SKM-1 (cell line): ENCODE measurements around the gene EDA.
"Not testable (repeated sequence)": the region's sequence is repeated elsewhere in the genome, so short reads cannot be mapped to it uniquely, and the experiment has no call there.

Experiments used
- DNase-seq: peaks from one replicate; lab custom pipeline; 2025; ENCODE audit not compliant: unreplicated experiment; lab: John Stamatoyannopoulos, UW

EDA gene

DNA sequence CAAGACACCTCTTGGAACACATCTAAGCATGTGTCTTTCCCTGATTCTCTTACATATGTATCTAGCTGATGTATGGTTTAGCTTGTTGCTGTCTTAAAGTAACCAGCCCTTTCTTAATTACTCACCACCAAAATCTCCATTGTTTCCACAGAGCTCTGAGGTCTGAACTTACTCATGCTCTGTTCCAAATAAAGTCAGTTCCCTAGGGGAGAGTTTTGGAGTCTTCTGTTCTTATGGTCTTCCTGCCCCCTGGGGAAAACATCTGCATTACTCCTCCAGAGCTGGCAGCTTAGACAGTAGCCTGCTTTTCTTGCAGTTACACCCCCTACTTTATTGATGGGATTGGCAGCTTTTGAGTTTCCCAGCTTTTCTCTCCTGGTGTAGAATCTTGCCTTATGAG, 125.8 kb downstream of the EDA start:
- DNase-seq: no peak

DNA sequence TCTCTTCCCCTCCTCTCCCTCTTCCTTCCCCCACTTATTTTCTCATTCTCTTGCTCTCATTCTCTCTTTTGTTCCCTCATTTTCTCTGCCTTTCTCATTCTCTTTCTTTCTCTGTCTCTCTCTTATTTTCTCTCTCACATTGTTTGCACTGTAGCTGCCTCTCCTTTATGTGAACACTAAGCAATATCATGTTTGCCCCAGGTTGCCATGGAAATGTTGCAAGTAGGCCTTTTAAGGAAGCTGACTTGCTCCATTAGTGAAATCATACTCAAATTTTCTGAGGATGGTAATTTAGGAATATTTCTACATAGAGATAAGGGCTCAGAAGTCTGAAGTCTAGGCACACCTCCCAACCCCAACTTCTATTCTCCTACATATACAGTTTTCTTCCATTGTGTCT, 130.1 kb downstream of the EDA start:
- no peak for DNase-seq

DNA sequence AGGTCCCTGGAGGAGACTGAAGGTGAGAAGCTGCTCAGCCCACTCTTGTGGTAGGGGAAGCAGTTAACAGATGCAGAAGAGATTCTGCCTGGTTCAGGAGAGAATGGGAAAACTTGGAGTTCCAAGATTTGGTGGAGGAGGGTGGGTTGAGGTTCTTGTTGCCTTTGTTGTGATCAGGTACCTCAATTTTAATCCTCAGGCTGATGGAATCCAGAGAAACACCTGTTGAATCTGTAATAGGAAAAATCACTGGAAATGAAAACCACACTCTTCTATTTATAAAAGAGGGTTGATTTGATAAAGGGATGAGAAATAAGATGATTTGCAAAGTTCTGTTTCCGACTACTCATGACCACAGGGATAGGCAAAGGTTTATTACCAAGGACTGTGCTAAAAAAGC, 132.1 kb downstream of the EDA start:
- DNase-seq: no peak

DNA sequence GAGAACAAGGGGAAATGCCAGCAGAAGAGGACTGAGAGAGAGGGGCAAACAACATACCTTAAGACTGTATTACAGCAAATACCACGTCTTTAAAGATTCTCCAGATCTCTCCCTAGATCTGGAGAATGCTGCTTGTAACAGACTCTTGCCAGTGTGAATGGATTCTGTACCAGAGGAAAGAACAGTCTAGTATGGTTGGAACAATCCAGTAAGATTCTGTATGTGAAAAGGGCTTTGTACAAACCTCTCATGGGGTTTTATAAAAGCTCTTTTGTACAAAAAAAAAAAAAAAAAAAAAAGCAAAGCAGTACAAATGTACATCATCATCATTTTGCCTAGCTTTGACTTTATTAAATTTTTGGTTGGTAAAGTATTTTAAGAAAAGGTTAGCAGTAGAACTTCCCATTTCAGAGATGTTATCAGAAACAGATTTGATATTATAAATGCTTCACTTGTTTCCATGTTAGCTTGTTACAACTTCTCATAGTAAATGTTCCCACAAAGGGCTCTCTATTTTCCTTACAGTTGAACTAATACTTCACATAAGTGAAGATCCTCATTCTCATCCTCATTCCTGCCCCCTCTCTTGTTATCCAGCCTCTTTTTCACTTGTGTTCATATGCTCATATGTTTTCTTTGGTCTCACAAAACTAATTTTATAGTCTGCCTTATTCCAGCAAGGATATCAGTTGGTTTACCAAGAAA, 144.2 kb downstream of the EDA start:
- no peak for DNase-seq

DNA sequence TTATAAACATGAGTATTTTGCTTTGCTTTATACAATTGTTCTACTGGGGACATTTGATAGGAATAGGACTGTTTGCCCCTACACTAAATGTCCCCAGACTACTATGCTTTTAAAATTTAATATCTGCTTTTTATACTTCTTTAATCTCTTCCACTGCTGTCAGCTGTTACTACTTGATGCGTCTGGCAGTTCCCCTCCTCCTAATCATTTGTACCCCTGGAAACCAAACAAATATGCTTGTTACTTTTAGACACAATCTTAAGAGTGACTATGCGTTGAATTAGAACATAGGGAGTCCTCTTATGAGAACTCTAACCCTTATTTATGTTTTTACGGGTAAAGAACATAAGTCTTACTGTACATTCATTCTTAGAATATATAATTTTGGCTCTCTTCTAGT, 145.7 kb downstream of the EDA start:
- DNase-seq: no peak

DNA sequence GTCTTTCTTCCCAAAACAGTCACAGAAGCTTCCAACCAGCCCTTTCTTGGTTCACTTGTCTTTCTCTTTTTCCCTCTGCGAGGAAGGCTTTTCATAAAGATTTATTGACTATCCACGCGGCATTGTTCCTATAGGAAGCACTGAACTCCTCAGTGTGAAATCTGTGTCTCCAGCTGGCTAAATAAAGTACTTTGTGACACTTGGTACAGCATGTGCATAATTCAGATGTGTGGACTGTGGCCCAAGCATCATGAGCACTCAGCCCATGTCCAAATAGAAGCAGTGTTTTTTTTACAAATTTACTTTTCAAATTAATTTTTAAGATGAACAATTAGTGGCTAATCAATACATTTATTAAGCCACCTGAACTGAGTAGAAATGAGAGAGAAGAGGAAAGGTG, 146.4 kb downstream of the EDA start:
- DNase-seq: no peak

DNA sequence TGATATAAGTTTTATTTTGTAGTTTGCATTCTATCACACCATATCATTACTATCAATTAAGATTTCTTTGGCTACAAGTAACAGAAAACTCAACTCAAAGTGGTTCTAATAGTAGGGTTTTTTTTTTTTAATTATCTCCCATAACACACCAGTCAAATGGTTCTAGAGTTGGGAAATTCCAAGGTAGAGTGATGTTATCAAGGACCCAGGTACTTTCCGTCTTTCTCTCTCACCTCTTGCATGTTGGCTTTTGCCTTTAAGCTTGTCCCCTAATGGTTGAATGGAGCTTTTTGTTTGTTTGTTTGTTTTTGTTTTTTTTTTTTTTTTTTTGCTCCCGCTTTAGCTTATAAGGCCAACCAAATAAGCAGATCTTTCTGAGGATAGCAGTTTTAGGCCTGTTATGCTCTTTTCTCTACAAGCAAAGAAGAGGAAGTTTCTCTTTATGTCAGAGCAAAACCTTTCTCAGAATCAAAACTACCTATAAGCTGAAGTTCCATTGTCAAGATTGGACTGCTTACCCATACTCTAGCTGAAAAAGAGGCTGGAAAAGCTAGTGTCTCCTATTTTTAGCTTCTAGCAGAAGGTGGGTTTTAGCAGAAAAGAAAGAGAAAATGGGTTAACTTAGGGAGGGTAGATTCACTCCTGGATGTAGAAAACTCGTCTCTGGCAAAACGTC, 177.5 kb downstream of the EDA start:
- no peak for DNase-seq

DNA sequence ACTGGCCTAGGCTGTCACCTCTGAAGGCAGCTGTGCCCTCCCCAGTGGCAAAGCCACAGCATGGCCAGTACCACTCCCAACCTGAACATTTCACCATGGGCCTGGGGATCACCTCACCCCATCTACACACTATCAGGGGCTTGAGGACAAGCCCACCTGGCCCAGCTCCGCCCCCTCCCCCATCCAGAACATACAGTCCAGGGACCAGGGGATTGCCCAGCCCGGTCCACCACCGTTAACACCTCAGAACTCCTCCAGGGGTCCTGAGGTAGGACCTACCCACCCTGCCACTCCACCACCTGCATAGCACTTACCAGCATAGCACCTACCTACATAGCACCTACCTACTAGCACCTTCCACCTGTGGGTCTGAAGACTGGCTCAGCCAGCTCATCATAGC, 179.8 kb downstream of the EDA start:
- DNase-seq: no peak

DNA sequence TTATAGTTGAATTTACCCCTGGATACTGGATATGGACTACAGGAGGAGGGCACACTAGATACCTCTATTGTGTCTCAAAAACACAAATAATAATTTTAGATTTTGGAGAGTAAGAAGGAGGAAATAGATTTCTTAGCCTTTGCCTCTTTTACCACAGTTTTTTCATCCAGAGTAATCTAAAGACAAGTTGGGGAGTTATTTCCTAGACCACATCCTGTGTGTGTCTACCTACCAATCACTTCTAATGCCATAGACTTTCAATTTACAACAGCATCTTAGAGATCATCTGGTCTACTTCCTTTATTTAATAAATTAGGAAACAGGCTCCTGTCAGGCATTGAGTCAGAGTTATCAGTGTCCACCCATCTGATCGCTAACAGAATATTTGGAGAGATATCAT, 191.5 kb downstream of the EDA start:
- no peak for DNase-seq

DNA sequence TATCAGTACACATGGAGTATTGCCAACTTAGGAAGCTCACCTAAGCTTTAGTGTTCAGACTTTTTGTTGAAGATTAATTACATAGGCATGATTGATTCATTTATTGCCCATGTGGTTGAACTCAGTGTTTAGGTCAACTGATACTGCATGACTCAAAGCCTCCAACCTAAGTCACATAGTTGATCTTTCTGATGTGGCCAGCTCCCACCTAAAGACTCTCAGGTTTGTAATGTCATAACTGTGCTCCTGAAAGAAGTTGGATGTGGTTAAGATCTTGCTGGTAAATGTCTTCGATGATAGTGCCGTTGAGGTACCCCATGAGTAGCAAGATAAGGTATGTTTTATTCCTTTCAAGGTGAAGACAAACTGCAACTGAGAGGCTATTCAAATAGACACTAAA, 192.5 kb downstream of the EDA start:
- no peak for DNase-seq

DNA sequence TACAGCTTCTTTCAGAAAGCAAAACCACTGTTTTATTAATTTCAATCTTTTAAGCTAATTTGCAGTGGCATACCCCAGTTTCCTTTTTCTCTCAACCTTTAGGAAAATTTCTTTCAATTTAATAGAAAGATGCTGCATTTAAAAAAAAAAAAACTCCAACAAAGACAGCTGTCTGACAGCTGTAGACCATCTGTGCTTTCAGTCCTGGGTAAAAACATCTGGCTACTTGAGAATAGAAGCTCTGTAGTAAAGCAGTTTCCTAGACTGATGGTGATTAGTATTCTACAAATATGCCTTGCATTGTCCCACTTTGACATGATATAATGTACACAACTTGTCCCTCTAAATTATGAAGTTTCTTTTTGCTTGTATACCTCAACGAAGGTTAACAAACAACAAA, 197.8 kb downstream of the EDA start:
- no peak for DNase-seq

DNA sequence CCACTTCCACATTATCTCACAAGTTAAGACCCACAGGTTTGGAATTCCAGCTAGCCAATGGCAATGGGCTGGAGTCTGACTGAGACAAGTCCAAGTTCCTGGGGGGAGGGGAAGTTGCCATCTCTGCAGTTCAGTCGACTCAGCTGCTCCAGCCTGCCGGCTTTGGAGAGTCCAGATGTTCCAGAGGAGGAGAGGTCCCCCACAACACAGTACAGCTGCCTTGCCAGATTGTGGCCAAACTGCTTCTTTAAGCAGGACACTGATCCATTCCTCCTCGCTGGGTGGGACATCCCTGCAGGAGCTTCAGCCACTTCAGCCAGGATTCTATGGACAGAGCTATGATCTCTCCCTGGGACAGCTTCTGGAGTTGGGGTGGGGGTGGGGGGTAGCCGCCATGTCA, 199.2 kb downstream of the EDA start:
- no peak for DNase-seq

DNA sequence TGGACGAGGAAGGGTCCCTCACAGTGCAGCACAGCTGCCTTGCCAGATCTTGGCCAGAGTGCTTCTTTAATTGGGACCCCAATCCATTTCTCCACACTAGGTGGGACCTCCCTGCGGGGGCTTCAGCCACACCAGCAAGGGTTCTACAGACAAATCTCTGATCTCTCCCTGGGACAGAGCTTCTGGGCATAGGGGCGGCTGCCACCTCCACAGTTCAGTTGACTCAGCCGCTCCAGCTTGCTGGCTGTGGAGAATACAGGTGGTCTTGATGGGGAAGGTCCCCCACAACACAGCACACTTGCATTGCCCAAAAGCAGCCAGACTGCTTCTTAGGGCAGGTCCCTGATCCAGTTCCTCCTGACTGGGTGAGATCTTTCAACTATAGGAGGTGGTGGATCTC, 199.6 kb downstream of the EDA start:
- no peak for DNase-seq

DNA sequence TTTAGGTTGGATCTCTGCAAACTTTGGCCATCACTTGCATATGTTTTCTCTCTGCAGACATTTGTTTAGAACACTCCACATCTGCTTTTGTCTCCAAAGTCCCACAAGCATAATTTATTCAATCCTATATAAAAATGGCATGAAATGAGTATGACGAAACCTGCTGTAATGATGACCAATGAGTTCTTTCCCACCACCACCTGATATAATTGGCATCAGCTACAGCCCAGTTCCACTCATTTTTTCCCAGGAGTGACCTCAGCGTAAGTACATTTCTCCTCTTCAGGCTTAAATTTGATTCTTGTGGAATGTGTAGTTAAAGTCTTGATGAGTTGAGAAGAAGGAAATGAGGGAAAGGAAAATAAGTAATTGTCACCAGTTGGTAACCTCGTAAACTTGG, 228.7 kb downstream of the EDA start:
- no peak for DNase-seq

DNA sequence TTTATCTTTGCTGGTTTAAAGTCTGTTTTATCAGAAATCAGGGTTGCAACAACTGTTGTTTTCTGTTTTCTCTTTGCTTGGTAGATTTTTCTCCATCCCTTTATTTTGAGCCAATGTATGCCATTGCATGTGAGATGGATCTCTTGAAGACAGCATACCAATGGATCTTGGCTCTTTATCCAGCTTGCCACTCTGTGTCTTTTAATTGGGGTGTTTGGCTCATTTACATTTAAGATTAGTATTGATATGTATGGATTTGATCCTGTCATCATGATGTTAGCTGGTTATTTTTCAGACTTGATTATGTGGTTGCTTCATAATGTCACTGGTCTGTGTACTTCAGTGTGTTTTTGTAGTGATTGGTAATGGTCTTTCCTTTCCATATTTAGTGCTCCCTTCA, 244.1 kb downstream of the EDA start:
- not testable (repeated sequence) for DNase-seq

DNA sequence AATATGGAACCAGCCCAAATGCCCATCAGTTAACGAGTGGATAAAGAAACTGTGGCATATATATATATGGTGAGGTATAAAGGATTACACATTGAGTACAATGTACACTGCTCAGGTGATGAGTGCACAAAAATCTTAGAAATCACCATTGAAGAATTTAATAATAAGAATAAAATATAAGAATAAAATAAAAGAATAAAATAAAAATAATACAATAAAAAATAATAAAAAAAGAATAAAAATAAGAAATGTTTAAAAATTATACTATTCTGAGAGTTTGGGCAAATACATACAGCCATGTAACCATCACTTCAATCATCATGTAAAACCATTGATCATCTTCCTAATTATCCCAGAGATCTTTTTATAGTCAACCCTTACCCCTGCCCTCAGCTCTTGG, 260.3 kb downstream of the EDA start:
- DNase-seq: no peak

DNA sequence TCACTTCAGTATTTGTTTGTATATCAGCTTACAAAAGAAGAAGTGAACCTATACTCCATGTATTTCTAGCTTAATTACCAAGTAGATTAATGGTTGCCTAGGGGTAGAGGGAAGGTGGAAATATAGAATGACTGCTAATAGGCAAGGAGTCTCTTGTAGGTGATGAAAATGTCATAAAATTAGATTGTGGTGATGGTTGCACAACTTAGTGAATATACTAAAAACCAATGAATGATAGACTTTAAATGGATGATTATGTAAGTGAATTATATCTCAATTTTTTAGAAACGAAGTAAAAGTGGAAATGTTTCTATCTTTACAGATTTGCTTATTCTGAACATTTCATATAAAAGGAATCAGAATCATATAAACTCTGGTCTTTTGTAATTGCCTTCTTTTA, 268.3 kb downstream of the EDA start:
- DNase-seq: no peak

DNA sequence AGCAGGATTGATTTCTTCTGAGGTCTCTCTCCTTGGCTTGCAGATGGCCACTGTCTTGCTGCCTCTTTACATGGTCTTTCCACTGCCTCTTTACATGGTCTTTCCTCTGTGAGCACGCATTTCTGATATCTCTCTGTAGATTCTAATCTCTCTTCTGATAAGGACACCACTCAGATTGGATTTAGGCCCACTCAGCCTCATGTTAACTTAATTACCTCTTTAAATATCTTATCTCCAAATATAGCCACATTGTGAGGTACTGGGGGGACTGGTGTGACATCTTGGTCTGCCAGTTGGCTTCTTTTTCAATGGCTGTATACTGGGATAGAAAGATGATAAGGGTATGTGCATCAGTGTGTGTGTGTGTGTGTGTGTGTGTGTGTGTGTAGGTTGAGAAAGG, 280.1 kb downstream of the EDA start:
- DNase-seq: no peak

DNA sequence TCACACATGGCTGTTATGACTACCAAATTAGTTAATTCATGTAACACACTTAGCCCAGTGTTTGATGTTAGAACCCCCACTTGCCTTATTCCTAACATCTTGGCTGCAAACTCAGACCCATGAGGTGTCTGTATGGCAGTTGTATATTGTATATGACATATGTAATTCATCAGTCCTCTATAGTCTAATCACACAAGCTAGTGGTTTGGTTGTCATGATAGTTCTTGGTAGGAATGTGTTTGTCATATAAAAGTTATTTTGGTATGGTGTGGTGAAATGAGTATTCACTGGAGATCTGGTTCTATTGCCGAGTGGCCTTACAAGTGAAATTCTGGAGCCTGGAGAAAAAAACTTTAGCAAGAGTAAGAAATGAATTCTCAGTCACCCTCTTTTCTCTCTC, 284.6 kb downstream of the EDA start:
- DNase-seq: no peak

DNA sequence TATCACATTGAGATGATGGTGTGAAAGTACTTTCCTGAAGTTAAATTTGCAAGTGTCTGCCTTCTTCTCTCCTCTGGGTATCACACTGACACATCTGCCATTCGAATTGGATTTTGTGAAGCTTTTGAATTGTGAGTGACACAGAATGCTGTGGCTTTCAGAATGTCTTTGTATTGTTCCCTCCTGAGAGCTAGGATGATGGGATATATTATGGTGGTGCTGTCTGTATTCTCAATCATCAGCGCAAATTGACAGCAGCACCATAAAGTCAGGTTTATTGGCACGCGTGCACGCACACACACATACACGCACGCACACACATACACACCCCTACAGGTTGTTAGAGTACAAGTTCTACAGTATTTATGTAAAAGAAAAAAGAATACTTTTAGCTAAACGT, 290.5 kb downstream of the EDA start:
- no peak for DNase-seq

DNA sequence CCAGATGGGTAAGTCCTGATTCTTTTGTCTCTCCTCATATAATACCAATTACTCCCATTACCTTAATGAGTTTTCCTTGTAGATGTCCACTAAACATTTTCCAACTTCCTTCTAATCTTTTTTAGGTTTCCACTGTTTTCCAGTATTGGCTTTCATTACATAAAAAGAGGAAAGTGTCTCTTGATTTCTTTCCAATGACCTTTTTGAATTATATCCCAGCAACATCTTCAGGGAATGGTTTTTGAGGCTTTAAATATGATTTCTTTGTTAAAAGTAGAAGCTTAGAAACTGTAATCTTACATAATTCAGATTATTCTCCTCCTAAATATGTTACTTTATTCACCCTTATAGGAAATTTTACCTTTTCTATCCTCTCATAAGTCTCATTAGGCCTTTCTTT, 298.9 kb downstream of the EDA start:
- DNase-seq: no peak

DNA sequence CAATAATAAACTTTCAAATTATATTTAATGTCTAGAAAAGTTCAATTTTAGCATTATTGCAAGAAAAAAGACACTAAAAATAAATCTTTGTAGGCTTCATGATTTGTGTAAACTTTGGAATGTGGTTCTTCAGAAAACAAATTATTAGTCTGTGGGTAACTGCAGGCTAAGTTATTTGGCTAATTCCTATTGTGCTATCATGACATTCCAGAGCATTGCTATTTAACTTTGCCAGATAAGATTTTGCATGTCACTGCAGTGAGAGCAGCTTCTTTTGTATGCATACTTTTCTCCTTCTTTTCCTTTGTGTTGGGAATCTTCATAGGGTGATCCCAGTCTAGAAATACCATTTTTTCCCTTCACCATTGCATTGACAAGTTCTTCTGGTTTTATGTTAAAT, 303.8 kb downstream of the EDA start:
- DNase-seq: no peak

DNA sequence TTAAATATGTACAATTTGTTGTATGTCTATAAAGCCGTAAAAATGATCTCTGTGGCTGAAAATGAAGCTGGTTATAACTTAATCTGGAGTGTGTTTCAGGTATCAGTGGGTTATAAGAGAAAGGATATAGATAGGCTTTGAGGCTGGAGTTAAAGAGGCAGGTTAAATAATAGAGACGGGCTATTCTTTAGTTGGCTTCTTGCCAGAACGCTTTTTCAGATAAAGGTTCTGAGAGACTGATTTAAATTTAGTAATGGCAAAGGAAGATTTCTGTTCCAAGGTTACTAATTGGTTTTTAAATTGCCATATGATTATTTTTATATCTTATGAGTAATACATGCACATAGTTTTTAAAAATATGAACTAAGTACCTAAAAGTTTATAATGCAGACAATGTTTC, 316.4 kb downstream of the EDA start:
- no peak for DNase-seq
